ENCODE measurements around the gene RFC2.

- no peak for TF ChIP-seq MAX (IDR thresholded peaks at IDR 0.05)
- TF ChIP-seq EZH2 (IDR thresholded peaks at IDR 0.05) = no peak
- no peak for TF ChIP-seq RAD21 (IDR thresholded peaks at IDR 0.05; ENCODE audit: low read depth)
- TF ChIP-seq, protein P1, sequence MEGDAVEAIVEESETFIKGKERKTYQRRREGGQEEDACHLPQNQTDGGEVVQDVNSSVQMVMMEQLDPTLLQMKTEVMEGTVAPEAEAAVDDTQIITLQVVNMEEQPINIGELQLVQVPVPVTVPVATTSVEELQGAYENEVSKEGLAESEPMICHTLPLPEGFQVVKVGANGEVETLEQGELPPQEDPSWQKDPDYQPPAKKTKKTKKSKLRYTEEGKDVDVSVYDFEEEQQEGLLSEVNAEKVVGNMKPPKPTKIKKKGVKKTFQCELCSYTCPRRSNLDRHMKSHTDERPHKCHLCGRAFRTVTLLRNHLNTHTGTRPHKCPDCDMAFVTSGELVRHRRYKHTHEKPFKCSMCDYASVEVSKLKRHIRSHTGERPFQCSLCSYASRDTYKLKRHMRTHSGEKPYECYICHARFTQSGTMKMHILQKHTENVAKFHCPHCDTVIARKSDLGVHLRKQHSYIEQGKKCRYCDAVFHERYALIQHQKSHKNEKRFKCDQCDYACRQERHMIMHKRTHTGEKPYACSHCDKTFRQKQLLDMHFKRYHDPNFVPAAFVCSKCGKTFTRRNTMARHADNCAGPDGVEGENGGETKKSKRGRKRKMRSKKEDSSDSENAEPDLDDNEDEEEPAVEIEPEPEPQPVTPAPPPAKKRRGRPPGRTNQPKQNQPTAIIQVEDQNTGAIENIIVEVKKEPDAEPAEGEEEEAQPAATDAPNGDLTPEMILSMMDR (IDR thresholded peaks at IDR 0.05 in 2 of 3, conservative IDR thresholded peaks at IDR 0.05 in 1 of 3; ENCODE audit: borderline replicate concordance in 1 of 3, insufficient read depth in 1 of 3, low read depth in 2 of 3, low read length in 2 of 3) = no peak
- TF ChIP-seq CEBPB (IDR thresholded peaks at IDR 0.05; ENCODE audit: low read depth) = no peak
- TF ChIP-seq ZNF274 (IDR thresholded peaks at IDR 0.05; ENCODE audit: low read depth, low read length) = no peak
- TF ChIP-seq EZH2phosphoT487 (IDR thresholded peaks at IDR 0.05; ENCODE audit: borderline replicate concordance) = no peak
- TF ChIP-seq SIN3A (IDR thresholded peaks at IDR 0.05; ENCODE audit: low read depth) = no peak
These were observed 36.8 kb upstream of the RFC2 start for GRCh38 chr7:74290981-74291441.
